ENCODE results near the gene TMEM52B.

The TMEM52B gene

GRCh38 chr12:10155966-10156365 lies 22.9 kb upstream of the TMEM52B start:
- no peak overlapping the region for H3K4me3 ChIP-seq (ENCODE audit: low read depth, low read length)
- no peak for DNase-seq (ENCODE audit: low read depth)
- TF ChIP-seq CTCF (conservative IDR thresholded peaks at IDR 0.05; ENCODE audit: low read depth, low read length) = no peak

GRCh38 chr12:10158406-10158805 lies 20.4 kb upstream of the TMEM52B start:
- DNase-seq (ENCODE audit: low read depth) = no peak
- TF ChIP-seq CTCF (conservative IDR thresholded peaks at IDR 0.05; ENCODE audit: low read depth, low read length) = no peak
- no peak overlapping the region for H3K4me3 ChIP-seq (ENCODE audit: low read depth, low read length)

- no peak overlapping the region for H3K4me3 ChIP-seq (ENCODE audit: low read depth, low read length)
- DNase-seq (ENCODE audit: low read depth) = no peak
- TF ChIP-seq CTCF (conservative IDR thresholded peaks at IDR 0.05; ENCODE audit: low read depth, low read length) = no peak
Observed at GRCh38 chr12:10159280-10159679, 19.6 kb upstream of the TMEM52B start.

- no peak for TF ChIP-seq CTCF (conservative IDR thresholded peaks at IDR 0.05; ENCODE audit: low read depth, low read length)
- no peak overlapping the region for H3K4me3 ChIP-seq (ENCODE audit: low read depth, low read length)
- DNase-seq (ENCODE audit: low read depth) = no peak
Observed at GRCh38 chr12:10160617-10161385, 18.0 kb upstream of the TMEM52B start.

- no peak for TF ChIP-seq CTCF (conservative IDR thresholded peaks at IDR 0.05; ENCODE audit: low read depth, low read length)
- H3K4me3 ChIP-seq (ENCODE audit: low read depth, low read length) = no peak overlapping the region
- DNase-seq (ENCODE audit: low read depth) = no peak
Observed at GRCh38 chr12:10163084-10163483, 15.7 kb upstream of the TMEM52B start.

- peak; percentile 24 for DNase-seq (ENCODE audit: low read depth)
- H3K4me3 ChIP-seq (ENCODE audit: low read depth, low read length) = no peak overlapping the region
- no peak for TF ChIP-seq CTCF (conservative IDR thresholded peaks at IDR 0.05; ENCODE audit: low read depth, low read length)
Observed at GRCh38 chr12:10165421-10165820, 13.4 kb upstream of the TMEM52B start.

- no peak for TF ChIP-seq CTCF (conservative IDR thresholded peaks at IDR 0.05; ENCODE audit: low read depth, low read length)
- no peak overlapping the region for H3K4me3 ChIP-seq (ENCODE audit: low read depth, low read length)
- DNase-seq (ENCODE audit: low read depth) = peak; percentile 53
Observed at GRCh38 chr12:10167599-10167998, 11.2 kb upstream of the TMEM52B start.

All from choroid plexus epithelial cell (primary cell).